Measurements from ENCODE around the gene MAN1A2.

GRCh38 chr1:117546467-117546866 lies 179.2 kb downstream of the MAN1A2 start:
- no peak for TF ChIP-seq SP1 (IDR thresholded peaks at IDR 0.05; ENCODE audit: low read depth, low read length)
- no peak for TF ChIP-seq POLR2A (IDR thresholded peaks at IDR 0.05; ENCODE audit: low read depth, low read length)
- no peak for TF ChIP-seq RFX5 (IDR thresholded peaks at IDR 0.05; ENCODE audit: low read depth, low read length)
- no peak for TF ChIP-seq ZBTB40 (IDR thresholded peaks at IDR 0.05; ENCODE audit: borderline replicate concordance)
- TF ChIP-seq, protein P1, sequence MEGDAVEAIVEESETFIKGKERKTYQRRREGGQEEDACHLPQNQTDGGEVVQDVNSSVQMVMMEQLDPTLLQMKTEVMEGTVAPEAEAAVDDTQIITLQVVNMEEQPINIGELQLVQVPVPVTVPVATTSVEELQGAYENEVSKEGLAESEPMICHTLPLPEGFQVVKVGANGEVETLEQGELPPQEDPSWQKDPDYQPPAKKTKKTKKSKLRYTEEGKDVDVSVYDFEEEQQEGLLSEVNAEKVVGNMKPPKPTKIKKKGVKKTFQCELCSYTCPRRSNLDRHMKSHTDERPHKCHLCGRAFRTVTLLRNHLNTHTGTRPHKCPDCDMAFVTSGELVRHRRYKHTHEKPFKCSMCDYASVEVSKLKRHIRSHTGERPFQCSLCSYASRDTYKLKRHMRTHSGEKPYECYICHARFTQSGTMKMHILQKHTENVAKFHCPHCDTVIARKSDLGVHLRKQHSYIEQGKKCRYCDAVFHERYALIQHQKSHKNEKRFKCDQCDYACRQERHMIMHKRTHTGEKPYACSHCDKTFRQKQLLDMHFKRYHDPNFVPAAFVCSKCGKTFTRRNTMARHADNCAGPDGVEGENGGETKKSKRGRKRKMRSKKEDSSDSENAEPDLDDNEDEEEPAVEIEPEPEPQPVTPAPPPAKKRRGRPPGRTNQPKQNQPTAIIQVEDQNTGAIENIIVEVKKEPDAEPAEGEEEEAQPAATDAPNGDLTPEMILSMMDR (IDR thresholded peaks at IDR 0.05 in 2 of 3, conservative IDR thresholded peaks at IDR 0.05 in 1 of 3; ENCODE audit: control insufficient read depth in 2 of 3, extremely low read depth in 1 of 3, insufficient read depth in 1 of 3, low read depth in 3 of 3, low read length in 3 of 3), result no peak
- no peak for TF ChIP-seq CHD2 (IDR thresholded peaks at IDR 0.05; ENCODE audit: borderline replicate concordance, low read depth, low read length)
- no peak for TF ChIP-seq BHLHE40 (IDR thresholded peaks at IDR 0.05; ENCODE audit: borderline replicate concordance in 1 of 2, low read depth in 2 of 2, low read length in 1 of 2)
- TF ChIP-seq, protein P2, sequence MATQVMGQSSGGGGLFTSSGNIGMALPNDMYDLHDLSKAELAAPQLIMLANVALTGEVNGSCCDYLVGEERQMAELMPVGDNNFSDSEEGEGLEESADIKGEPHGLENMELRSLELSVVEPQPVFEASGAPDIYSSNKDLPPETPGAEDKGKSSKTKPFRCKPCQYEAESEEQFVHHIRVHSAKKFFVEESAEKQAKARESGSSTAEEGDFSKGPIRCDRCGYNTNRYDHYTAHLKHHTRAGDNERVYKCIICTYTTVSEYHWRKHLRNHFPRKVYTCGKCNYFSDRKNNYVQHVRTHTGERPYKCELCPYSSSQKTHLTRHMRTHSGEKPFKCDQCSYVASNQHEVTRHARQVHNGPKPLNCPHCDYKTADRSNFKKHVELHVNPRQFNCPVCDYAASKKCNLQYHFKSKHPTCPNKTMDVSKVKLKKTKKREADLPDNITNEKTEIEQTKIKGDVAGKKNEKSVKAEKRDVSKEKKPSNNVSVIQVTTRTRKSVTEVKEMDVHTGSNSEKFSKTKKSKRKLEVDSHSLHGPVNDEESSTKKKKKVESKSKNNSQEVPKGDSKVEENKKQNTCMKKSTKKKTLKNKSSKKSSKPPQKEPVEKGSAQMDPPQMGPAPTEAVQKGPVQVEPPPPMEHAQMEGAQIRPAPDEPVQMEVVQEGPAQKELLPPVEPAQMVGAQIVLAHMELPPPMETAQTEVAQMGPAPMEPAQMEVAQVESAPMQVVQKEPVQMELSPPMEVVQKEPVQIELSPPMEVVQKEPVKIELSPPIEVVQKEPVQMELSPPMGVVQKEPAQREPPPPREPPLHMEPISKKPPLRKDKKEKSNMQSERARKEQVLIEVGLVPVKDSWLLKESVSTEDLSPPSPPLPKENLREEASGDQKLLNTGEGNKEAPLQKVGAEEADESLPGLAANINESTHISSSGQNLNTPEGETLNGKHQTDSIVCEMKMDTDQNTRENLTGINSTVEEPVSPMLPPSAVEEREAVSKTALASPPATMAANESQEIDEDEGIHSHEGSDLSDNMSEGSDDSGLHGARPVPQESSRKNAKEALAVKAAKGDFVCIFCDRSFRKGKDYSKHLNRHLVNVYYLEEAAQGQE (IDR thresholded peaks at IDR 0.05; ENCODE audit: low read depth, low read length), result no peak
- TF ChIP-seq RAD21 (IDR thresholded peaks at IDR 0.05; ENCODE audit: insufficient read depth, low read depth, low read length), result no peak
- no peak for TF ChIP-seq NR2C2 (IDR thresholded peaks at IDR 0.05; ENCODE audit: borderline replicate concordance, control insufficient read depth, insufficient read length, low read depth)
- TF ChIP-seq MXI1 (IDR thresholded peaks at IDR 0.05; ENCODE audit: low read depth, low read length), result no peak
